ENCODE data around the gene MICAL1.
A peak's percentile ranks its signal among the peaks of the same experiment; 100 is the strongest.

The MICAL1 gene, protein sequence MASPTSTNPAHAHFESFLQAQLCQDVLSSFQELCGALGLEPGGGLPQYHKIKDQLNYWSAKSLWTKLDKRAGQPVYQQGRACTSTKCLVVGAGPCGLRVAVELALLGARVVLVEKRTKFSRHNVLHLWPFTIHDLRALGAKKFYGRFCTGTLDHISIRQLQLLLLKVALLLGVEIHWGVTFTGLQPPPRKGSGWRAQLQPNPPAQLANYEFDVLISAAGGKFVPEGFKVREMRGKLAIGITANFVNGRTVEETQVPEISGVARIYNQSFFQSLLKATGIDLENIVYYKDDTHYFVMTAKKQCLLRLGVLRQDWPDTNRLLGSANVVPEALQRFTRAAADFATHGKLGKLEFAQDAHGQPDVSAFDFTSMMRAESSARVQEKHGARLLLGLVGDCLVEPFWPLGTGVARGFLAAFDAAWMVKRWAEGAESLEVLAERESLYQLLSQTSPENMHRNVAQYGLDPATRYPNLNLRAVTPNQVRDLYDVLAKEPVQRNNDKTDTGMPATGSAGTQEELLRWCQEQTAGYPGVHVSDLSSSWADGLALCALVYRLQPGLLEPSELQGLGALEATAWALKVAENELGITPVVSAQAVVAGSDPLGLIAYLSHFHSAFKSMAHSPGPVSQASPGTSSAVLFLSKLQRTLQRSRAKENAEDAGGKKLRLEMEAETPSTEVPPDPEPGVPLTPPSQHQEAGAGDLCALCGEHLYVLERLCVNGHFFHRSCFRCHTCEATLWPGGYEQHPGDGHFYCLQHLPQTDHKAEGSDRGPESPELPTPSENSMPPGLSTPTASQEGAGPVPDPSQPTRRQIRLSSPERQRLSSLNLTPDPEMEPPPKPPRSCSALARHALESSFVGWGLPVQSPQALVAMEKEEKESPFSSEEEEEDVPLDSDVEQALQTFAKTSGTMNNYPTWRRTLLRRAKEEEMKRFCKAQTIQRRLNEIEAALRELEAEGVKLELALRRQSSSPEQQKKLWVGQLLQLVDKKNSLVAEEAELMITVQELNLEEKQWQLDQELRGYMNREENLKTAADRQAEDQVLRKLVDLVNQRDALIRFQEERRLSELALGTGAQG

DNA sequence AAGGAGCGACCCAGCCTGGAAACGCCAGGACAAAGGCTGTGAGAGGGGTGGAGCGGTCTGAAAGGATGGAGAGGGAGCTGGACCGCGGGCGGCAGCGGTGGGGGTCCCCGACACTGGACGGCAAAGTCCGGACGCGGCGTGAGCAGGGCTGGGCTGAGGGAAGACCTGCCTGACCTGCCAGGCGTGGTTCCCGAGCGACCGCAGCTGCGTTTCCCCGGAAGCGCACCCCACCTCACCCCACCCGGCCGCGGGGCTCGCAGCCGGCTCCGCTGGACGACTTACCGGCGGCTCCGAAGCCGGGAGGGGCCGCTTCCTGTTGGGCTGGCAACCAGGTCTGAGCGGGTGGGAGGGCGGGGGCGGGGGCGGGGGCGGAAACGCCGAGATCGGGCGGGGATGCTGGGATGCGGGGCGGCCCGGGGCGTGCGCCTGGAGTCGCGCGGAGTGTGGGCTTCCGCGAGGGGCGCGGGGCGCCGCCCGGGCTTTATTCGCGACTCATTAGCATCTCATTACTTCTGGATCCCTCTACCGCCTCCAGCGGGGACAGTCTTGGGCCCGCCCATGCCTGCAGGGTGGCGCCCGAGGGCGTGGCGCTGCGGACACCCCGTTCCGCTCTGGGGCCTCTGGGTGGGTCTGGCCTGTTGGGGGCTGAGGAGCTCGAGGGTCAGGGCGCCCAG is at the start of gene MICAL1:
TSS of gene MICAL1 (minus strand) at position 336 of the 674 bp plus-strand sequence. CDS start 1,576 bp downstream, outside the sequence.
- peak; percentile 54 for DNase-seq (ENCODE audit: low read depth)

DNA sequence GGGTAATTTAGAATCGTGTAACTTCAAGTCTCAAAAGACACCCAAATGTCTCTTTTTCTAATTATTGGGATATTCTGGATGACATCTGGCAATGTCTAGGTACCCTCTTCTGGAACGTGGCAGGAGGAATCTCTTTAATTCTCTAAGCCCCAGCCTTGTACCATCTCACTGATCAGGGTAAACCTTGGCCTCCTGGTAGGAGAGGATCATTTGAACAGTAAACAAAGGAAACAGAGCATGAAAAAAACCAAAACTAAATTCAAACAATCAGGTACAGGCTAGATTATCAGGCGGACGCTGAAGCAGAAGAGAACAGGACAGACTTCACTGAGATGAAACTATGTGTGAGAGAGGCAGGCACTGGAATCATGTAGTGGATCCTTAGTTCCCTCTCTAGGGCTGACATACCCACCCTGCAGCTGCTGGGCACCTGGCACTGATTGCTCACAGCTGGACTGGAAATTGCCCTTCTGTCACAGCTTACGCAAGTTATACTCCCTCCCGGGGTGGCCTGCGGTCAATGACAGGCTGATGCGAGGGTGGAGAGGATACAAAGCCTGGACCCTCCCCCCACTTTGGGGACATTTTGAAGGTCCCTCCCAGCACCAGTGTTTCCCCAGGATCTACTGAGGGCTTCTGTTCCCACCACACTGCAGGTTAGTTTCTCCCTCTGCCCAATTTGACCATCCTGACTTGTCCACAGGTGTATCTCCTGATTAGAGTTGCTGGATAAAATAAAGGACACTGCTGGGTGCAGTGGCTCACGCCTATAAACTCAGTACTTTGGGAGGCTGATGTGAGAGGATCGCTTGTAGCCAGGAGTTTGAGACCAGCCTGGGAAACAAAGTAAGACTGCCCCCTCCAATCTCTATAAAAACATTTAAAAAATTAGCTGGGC is 48.0 kb upstream of the MICAL1 start:
- DNase-seq (ENCODE audit: low read depth): no peak

DNA sequence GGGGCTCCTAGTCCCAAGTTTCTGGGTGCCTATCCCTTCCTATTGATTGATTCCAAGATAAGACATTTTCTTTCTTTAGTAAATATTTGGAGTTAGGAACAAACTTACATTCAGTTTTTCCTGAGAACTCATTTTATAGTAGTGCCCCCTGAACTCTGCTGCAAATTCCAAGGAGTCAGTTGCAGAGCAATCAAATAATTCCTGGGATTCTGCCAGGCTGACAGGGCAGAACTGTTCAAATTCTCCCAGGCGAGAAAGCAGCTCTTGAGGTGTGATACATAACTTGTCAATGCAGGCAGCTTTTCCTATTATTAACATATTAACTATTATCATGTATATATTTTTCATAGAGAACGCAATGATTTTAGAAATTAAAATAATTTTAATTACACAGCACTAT is 43.4 kb upstream of the MICAL1 start:
- DNase-seq (ENCODE audit: low read depth): no peak

DNA sequence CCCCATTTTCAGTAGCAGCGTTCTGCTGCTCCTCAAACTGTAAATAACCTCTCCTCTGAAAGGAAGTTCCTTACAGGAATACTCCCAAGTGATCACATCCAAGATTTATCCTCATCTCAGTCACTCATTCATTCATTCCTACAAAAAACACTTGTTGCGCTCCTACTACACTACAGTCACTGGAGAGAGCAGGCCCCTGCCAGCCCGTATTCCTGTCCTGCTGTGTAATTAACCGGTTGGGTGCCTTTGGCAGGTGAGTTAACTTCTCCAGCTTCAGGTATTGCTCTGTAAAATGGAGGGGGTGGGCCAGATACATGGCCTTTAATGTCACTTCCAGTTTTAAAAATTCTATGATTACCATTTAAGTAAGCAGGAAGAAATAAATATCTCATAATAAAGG is 42.5 kb upstream of the MICAL1 start:
- no peak for DNase-seq (ENCODE audit: low read depth)

DNA sequence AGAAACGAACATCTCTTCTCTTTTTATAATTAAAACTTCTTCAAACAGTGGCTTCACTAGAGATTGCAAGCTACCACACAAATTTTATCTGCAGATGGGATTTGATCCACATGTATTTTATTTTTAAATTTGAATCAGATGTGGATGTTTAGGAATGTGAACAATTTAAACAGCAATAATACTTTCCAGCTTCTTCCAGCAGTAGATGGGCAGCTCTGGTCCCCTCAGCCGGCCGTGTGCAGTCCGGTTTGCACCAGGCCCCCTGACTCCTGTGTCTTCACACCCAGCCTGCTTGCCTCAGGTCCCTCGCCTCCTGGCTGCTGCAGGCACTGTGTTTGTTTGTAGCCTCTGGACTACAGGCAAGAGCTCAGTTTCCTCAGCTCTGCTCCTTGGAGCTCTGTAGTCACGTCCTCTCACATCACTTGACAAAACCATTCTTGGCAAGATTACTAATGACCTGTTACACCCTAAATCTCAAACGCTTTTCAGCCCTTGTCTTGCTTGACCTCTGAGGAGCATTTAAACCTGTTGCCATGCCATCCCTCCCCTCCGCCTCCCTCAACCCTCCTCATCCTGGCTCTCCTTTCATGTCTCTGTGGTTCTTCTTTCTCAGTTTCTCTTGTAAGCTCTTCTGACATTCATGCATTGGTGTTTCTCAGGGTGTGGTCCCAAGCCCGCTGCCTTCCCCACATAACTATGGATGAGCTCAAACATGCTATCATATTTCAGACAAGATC is 40.6 kb upstream of the MICAL1 start:
- no peak for DNase-seq (ENCODE audit: low read depth)

DNA sequence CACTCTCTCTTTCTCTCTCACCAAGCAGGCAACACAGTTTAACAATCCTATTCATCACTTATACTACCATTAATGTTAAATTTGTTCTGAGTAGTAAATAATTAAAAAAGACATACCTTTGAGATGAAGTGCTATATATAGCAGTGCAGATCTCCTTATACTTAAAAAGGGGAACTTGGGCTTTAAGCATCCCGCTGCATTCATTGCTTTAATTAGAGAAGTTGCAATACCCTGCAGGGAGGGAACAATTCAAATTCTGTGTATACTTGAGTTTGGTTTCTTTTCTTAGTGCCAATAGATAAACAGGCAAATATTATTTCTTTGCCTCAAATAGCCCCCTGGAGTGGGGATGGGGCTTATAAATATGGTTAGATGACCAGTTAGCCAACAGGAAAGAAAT is 38.3 kb upstream of the MICAL1 start:
- no peak for DNase-seq (ENCODE audit: low read depth)

DNA sequence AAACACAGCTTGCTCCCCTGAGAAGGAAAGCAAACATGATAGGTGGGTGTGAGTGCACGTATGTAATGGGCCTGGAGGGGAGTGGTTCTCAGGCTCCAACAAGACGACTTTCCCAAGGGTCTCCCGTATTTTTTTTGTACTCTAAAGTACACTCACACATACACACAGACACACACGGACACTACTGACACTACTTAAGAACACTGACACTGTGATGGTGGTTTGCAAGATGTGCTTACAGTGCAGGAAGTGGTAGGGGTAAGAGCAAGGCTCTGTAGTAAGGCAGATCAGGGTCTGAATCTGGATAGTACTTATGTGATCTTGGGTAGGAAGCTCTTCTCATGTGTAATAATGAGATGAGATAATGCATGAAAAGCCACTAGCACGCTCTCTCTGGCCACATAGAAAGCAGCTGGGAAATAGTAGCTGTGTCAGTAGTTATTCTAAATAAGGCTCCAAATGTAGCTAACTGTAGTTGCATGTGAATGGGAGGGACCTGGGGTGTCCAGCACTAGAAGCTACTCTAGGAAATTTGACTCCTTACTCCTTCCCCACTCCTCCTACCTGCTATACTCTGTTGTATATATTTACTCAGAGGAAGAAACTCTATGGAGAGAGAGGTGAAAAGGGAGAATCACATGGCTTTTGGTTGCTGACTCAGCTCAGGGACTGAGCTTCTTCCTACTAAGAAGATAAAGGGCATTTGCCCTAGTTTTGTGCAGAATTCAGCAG is 35.8 kb upstream of the MICAL1 start:
- peak; percentile 35 for DNase-seq (ENCODE audit: low read depth)

DNA sequence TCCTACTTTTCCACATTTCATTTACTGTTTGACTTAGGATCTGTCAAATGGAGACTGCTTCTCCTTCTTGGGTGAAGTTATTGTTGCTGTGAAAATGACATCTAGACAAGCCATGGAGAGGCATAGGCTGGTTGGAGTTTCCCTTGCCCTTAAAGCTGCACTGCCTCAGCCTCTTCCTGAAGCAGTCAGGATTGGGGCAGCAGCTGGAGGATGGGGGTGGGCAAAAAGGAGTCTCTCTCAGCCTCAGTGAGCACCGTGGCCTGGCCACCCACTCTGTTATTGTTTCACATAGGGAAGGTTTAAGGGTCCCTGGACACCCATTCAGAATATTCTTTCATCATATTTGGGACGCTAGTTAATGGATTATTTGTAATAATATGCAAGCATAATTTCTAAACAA is 35.1 kb upstream of the MICAL1 start:
- DNase-seq (ENCODE audit: low read depth): no peak

DNA sequence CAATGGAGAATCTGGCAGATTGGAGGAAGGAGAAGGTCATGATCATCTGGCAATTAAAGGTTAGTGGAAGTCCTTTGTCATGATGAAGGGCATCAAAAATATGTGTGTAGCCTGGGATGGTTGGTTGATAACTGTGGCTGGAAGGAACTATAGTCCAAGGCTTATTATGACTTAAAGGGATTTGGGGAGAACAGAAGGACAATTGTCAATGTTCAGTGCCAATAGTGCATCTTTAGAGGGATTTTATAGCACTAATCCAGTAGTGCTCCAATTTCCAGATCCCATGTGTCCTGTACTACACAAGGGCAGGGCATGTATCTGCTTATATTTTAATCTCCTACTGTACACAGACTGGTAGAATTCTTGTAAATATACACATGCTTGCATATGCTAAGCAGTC is 32.4 kb upstream of the MICAL1 start:
- no peak for DNase-seq (ENCODE audit: low read depth)

DNA sequence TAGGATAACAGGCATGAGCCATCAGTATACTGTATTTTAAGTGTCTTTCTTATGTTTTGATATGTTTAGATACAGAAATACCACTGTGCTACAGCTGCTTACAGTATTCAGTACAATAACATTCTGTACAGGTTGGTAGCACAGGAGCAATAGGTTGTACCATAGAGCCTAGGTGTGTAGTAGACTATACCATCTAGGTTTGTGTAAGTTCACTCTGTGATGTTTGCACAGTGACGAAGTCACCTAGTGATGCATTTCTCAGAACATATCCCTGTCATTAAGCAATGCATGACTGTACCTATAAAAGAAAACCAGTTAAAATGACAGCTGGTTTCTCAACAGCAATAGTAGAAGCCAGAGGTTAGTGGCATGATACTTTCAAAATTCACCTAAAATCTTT is 30.5 kb upstream of the MICAL1 start:
- DNase-seq (ENCODE audit: low read depth): no peak

DNA sequence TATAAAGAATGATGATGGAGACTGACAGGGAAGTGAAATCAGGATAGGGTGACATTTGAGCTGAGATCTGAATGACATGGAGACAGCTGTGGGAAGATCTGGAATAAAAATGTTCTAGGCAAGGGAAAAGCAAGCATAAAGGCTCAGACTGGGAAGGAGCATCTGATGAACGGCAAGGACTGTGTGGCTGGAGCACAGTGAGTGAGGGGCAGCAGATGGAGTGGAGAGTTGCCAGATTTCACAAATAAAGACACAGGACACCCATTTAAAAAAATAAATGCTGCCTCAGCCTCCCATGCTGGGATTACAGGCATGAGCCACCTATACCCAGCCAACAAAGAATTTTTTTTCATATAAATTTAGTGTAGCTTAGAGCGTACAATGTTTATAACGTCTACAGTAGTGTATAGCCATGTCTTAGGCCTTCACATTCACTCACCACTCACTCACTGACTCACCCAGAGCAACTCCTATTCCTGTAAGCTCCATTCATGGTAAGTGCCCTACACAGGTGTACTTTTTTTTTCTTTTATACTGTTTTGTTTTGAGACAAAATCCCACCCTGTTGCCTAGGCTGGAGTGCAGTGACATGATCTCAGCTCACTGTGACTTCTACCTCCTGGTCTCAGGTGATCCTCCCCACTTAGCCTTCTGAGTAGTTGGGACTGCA is 29.8 kb upstream of the MICAL1 start:
- DNase-seq (ENCODE audit: low read depth): no peak

DNA sequence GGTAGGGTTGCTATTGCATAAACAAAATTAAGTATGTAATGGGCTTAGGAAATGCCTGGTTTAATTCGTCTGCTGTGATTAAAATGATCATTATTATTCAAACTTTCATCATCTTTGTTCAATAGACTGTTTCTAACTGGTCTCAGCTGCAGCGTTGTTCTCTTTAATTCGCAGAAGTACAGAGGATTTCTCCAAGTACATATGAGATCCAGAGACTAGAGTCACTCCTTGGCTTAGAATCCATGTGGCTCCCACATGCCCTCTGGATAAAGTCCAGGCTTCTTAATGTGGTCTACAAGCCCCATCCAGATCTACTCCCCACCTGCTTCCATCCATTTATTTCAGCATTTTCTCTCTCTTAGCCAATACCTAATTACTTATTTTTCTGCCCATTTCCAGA is 28.6 kb upstream of the MICAL1 start:
- DNase-seq (ENCODE audit: low read depth): no peak

DNA sequence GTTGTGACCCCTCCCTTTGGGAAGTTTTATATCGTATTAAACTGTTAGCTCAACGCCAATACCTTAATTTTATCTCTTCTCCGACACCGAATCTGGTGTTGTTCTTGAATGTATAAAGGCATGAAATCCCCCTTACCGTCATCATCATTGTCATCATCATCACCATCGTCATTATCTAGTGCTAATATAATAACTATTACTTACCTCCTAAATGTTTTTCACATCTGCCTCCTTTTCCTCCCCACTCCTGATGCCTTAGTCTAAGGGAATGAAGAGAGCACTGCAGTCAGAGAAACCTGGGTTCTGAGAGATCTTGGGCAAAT is 28.1 kb upstream of the MICAL1 start:
- peak; percentile 13 for DNase-seq (ENCODE audit: low read depth)

DNA sequence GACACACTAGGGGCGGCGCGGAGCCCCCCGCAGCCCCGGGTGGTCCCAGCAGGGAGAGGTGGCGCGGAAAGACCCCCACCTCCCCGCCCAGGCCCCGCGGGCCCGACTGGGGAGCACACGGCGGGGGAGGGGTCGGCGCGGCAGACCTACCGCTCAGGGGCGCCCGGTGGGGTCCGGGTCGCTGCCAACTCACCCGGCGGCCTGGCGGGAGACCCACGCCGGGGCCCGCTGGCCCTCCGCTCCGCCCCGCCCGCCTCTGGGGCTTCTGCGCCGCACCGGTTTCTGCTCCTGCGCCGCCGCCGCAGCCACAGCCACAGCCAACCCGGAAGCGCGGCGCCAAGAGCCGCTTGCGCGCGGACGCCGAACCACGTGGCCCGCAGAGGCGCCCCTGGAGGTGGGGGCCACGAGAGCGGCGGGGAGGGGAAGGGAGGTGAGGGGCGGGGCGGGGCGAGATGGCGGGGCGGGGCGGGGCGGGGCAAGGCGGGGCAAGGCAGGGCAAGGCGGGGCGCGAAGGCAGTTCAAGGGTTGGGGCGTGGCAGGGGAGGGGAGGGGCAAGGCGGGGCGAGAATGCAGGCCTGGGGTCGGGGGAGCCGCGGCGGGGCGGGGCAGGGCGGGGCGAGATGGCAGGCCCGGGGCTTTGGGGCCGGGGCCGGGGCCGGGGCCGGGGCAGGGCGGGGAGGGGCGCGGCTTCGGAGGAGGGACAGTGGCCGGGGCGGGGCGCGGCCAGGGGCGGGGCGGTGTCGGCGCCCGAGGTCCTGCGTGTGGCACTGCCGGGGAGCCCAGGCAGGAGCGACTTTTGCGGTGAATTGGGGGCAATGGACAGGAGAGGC is 27.5 kb upstream of the MICAL1 start, which contains the start of gene ZBTB24:
TSS of gene ZBTB24 (minus strand) at position 315 of the 830 bp plus-strand sequence. CDS start 1,193 bp downstream, outside the sequence.
- peak; percentile 91 for DNase-seq (ENCODE audit: low read depth)

DNA sequence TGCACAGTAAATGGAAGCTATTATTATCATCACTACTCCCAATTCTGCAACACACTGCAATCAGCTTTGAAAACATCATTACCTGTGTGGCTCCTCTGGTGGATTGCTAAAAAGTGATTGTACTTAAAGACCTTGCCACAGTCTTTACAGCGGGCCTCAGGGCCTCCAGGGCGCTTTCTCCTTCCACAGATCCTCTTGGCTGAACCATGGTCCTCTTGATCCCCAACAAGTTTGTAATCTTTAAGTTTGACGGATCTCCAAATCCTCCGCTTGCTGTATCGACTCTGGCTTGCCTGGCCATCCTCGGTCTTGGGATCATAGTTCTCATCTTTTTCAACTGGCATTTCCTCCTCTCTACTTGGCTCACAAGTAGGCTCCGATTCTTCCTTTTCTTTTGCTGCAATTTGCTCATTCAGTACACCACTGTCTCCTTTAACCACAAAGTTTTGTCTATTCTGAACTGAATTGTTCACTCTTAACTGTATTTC is 25.5 kb upstream of the MICAL1 start:
- no peak for DNase-seq (ENCODE audit: low read depth)

DNA sequence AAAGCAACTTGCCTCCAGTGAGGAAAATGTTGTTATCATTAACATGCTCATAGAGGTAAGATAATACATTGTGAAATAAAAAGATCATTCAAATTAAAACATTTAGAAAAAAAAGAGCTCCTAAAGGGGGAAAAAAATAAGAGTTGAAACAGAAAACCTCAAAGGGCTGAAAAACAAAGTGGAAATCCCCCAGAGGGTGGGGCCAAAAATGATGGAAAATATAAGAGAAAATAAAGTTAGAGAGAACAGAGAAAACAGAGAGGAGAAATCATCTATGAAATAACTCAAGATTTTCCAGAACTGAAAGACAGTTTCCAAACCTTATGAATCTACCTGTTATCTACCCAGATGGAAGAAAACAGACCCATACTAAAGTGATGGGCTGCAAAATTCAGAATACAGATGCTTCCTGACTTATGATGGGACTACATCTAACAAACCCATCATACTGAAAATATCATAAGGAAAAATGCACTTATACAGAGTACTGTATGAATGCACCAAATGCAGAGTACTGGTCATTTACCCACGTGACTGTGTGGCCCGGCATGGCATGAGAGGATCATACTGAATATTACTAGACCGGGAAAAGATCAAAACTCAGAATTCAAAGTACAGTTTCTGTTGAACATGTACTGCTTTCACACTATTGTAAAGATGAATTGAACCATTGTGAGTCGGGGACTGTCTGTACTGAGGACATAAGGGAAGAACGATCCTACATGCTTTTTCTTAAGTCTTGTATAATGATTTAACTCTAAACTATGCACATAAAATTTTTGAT is 23.5 kb upstream of the MICAL1 start:
- DNase-seq (ENCODE audit: low read depth): no peak

DNA sequence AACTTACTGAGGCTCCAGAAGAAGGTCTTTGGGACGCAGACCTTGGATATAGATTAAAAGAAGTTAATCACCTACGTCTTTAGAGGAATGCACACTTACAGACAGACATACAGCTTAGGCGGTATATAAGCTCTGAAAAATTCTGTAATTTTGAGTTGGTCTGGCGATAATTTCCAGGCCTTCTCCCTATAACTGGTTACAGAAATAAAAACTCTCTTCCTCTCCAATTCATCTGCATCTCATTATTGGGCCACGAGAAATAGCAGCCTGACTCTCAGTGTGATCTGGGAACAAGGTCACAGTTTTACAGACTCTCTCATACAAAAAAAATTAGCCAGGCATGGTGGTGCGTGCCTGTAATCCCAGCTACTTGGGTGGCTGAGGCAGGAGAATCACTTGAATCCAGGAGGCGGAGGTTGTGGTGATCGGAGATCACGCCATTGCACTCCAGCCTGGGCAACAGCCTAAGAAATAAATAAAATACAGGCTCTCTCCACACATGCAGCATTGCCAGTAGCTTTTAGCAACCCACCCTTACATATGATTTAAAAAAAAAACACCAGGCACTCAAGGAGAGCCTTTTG is 22.7 kb upstream of the MICAL1 start:
- DNase-seq (ENCODE audit: low read depth): no peak

Measured in iris pigment epithelial cell (primary cell).